Tibial artery (tissue), 4 donors: ENCODE measurements around the gene PAPPA2.

Source experiments
- DNase-seq, 2 donors: peaks; one replicate each; pipeline ENCODE4 v3.0.0-alpha.2; 2019
- H3K27ac ChIP-seq, 2 donors: fragments of 200-600 bp; sonication (generic) in 1 of 2; 1 replicate in 1 of 2; 2 replicates in 1 of 2; pipeline ENCODE4 v1.5.1; 2018 to 2019; ENCODE audit warnings: mild to moderate bottlenecking in 1 of 2
- H3K27me3 ChIP-seq, 2 donors: fragments of 200-600 bp; sonication (generic) in 1 of 2; one replicate each; pipeline versions ENCODE4 v1.5.1 to v1.6.0; 2016 to 2019
- H3K36me3 ChIP-seq, 3 donors: fragments of 200-600 bp; sonication (generic) in 2 of 3; one replicate each; pipeline ENCODE4 v1.5.1; 2016 to 2019; ENCODE audit warnings: mild to moderate bottlenecking in 2 of 3
- H3K4me1 ChIP-seq, 4 donors: fragments of 200-600 bp; sonication (generic) in 2 of 4; 1 replicate in 3 of 4; 2 replicates in 1 of 4; pipeline ENCODE4 v1.5.1; 2016 to 2019
- H3K4me3 ChIP-seq, 2 donors: fragments of 200-600 bp; sonication (generic) in 1 of 2; 1 replicate in 1 of 2; 2 replicates in 1 of 2; pipeline ENCODE4 v1.5.1; 2018 to 2019; ENCODE audit warnings: mild to moderate bottlenecking in 2 of 2
- H3K9me3 ChIP-seq, 3 donors: fragments of 200-600 bp; sonication (generic) in 1 of 3; one replicate each; pipeline ENCODE4 v1.5.1; 2016 to 2019
- intact Hi-C: fragments of 100-400 bp; cut with DNase I; formaldehyde crosslinking; loops from one replicate; pipeline ENCODE4 v1.15.0; 2023; ENCODE audit warnings: low total_unique reads
- TF ChIP-seq, protein P1 (sequence below), 2 experiments: fragments of 200-600 bp in 1 of 2; fragments of 450-650 bp in 1 of 2; IDR thresholded peaks; one replicate each; pipeline ENCODE4 v1.5.1; 2017 to 2019; ENCODE audit warnings: antibody characterized with exemption in 2 of 2, mild to moderate bottlenecking in 1 of 2, moderate library complexity in 1 of 2

Gene PAPPA2

DNA sequence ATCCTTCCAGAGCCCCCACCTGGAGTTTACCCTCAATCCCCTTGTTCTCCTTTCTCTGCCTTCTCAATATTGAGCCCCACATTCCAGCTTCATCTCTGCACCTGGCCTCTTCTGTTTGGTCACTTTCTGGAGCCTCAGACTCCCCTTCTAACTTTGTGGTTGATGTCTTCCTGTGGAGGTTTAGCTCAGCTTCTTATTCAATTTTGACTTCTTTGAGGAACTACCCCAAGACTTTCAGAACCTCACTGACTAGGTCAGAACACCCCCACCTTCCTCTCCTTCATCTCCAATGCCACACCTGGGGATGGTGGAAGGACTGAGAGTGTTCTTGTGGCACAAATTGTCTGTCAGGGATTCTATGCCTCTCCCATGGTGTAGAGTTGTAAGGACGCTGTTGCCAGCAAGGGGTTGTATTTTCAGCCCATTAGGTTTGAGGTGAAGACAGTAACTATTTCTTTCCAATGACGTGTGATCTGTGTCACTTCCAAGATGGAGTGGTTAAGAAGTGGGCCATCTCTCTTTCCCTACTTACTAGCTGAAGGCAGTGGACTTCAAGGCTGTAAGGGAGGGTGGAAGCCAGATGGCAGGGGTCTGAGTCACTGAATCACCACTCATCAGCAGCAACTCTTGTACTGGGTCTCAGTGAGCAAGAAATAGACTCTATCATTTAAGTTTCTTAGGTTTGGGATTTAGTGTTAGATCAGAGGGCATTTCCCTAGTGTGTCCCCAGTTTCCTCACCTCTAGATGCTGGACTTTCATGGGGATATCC is 80.6 kb downstream of the PAPPA2 start:
- intact Hi-C loops: no loop called here
- no peak overlapping the region for H3K27ac ChIP-seq
- TF ChIP-seq, protein P1, sequence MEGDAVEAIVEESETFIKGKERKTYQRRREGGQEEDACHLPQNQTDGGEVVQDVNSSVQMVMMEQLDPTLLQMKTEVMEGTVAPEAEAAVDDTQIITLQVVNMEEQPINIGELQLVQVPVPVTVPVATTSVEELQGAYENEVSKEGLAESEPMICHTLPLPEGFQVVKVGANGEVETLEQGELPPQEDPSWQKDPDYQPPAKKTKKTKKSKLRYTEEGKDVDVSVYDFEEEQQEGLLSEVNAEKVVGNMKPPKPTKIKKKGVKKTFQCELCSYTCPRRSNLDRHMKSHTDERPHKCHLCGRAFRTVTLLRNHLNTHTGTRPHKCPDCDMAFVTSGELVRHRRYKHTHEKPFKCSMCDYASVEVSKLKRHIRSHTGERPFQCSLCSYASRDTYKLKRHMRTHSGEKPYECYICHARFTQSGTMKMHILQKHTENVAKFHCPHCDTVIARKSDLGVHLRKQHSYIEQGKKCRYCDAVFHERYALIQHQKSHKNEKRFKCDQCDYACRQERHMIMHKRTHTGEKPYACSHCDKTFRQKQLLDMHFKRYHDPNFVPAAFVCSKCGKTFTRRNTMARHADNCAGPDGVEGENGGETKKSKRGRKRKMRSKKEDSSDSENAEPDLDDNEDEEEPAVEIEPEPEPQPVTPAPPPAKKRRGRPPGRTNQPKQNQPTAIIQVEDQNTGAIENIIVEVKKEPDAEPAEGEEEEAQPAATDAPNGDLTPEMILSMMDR (IDR thresholded peaks at IDR 0.05): no peak

DNA sequence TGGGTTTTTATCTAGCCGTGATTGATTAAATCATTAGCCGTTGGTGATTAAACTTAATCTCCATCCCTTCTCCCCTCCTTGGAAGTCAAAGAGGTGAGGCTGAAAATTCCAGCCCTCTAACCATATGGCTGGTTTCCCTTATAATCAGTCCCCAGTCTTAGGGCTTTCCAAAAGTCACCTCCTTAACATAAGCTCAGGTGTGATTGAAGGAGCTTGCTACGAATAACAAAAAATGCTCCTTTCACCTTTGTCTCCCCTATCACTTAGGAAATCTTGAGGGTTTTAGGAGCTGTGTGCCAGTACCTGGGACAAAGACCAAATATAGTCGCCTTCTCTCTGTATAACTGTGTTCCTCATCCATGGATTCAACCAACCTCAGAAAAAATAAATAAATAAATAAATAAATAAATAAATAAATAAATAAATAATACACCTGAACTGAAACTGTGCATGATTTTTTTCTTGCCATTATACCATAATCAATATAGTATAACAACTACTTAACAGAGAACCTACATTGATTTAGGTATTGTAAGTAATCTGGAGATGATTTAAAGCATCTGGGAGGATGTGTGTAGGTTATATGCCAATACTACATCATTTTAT is 82.2 kb downstream of the PAPPA2 start:
- peaks cover 0 to 2% of the 10 kb centered on the region in 2 donors for H3K27me3 ChIP-seq
- H3K4me3 ChIP-seq: no peak overlapping the region
- DNase-seq: no peak
- no peaks in the 10 kb centered on the region for H3K9me3 ChIP-seq
- TF ChIP-seq, protein P1 (IDR thresholded peaks at IDR 0.05): no peak
- H3K36me3 ChIP-seq: no peaks in the 10 kb centered on the region
- intact Hi-C loops: no loop called here
- no peak overlapping the region for H3K27ac ChIP-seq
- no peaks in the 10 kb centered on the region for H3K4me1 ChIP-seq

More for the DNA sequence above, 80.6 kb downstream of the PAPPA2 start:
- H3K36me3 ChIP-seq: no peaks in the 10 kb centered on the region
- no peaks in the 10 kb centered on the region for H3K9me3 ChIP-seq
- DNase-seq: no peak
- H3K4me1 ChIP-seq: no peaks in the 10 kb centered on the region
- H3K27me3 ChIP-seq: no peaks in the 10 kb centered on the region
- H3K4me3 ChIP-seq: no peak overlapping the region

DNA sequence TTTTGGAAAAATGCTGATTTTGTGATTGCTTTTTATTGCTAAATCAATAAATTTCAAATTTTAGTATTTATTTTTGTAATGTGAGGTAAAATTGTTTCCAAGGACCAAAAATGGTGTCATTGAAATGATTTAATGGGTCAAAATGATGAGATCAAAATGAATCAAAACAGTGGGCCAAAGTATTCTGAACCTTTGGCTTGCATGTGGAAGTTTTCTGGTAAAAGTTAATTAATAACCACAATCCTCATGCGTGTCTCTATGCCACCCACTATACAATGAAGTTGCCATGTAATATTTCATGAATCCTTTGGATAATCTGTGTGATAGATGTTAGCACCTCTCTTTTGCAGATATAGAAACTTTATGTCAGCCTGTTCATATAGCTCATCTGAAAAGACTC is 83.8 kb downstream of the PAPPA2 start:
- no peak overlapping the region for H3K27ac ChIP-seq
- TF ChIP-seq, protein P1 (IDR thresholded peaks at IDR 0.05): no peak
- intact Hi-C loops: no loop called here
- peaks cover 0 to 4% of the 10 kb centered on the region in 2 donors for H3K27me3 ChIP-seq
- H3K4me1 ChIP-seq: no peaks in the 10 kb centered on the region
- H3K4me3 ChIP-seq: no peak overlapping the region
- DNase-seq: no peak
- no peaks in the 10 kb centered on the region for H3K9me3 ChIP-seq
- H3K36me3 ChIP-seq: no peaks in the 10 kb centered on the region

DNA sequence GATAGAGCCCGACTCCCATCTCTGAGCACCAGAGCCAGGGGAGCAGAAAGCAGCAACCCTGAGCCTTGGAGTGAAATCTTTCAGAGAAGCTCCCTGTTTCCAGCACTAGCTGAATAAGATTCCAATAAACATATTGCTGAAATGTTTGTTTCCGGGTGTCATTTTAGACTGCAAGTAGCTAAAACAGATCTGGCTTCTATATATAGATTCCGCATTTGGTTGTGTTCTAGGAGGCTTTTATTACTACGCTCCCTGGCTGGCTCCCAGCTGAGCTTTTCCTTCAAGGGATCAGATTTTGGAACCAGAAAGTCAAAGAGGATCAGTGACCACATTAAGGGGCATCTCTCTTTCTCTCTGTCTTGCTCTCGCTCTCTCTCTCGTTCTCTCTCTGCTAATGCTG is 88.2 kb downstream of the PAPPA2 start:
- TF ChIP-seq, protein P1 (IDR thresholded peaks at IDR 0.05): no peak
- Histone ChIP-seq H3K36me3 (no peaks in the 10 kb centered on the region), H3K27me3 (peaks cover 0 to 35% of the 10 kb centered on the region in 2 donors), H3K9me3 (no peaks in the 10 kb centered on the region), H3K4me3 (no peak overlapping the region), H3K4me1 (no peaks in the 10 kb centered on the region), H3K27ac (no peak overlapping the region)
- intact Hi-C loops: loop anchor here (10.0 kb wide), 1 partner anchor 324 kb away; no protein-coding TSS in a partner anchor
- no peak for DNase-seq

DNA sequence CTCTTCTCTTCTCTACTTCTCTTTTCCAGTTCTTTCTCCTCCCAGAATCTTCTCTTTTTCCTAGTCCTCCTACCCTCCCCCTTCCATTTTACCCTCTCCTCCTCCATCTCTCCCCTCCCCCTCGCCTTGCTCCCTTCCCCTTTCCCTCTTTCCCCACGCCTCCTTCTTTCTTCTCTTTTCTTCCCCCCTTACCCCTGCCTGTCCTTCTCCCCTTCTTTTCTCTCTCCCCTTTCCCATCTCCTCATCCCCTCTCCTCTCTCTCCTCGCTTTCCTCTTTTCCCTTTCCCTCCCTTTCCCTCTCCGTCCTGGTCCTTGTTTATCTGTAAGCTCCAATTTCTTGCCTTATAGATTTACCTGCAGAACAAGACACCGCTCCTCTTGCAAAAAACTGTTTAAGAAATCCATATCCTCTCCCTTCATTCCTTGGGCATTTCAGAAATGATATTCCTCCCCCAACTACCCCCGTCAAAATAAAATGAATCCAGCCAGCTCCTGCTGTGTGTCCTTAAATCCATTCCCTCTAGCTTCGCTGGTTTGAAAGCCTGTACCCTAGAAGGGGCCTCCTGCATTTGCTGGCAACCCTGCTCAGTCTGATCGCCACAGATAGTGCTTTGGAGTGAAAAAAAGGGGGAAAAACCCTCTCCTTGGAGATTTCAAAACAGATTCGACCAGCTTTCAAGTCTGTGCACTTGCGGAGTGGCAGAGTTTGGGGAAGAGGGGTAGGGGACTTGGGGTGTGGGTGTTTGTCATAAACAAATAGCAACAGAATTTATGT is 89.4 kb downstream of the PAPPA2 start:
- TF ChIP-seq, protein P1 (IDR thresholded peaks at IDR 0.05): no peak
- no peak for DNase-seq
- Histone ChIP-seq H3K4me3 (no peak overlapping the region), H3K36me3 (no peaks in the 10 kb centered on the region), H3K27me3 (peaks cover 0 to 36% of the 10 kb centered on the region in 2 donors), H3K27ac (no peak overlapping the region), H3K4me1 (no peaks in the 10 kb centered on the region), H3K9me3 (no peaks in the 10 kb centered on the region)
- intact Hi-C loops: loop anchor here (10.0 kb wide), 1 partner anchor 322 kb away; no protein-coding TSS in a partner anchor
